Fibroblast of peridontal ligament (primary cell): ENCODE results near the gene MZT2A.
"Not testable (repeated sequence)": the region's sequence is repeated elsewhere in the genome, so short reads cannot be mapped to it uniquely, and the experiment has no call there.

Experiments used
- DNase-seq: peaks from one replicate; pipeline ENCODE4 v3.0.0-alpha.2; 2010; ENCODE audit errors: extremely low read depth

The MZT2A gene

GRCh38 chr2:131520526-131520925, 28.3 kb upstream of the MZT2A start:
- DNase-seq: no peak

- DNase-seq: not testable (repeated sequence)
These were observed 27.8 kb upstream of the MZT2A start for GRCh38 chr2:131519871-131520470.

- DNase-seq: no peak
These were observed 27.3 kb upstream of the MZT2A start for GRCh38 chr2:131519466-131519865.

GRCh38 chr2:131518531-131518930, 26.3 kb upstream of the MZT2A start:
- DNase-seq: not testable (repeated sequence)

DNA sequence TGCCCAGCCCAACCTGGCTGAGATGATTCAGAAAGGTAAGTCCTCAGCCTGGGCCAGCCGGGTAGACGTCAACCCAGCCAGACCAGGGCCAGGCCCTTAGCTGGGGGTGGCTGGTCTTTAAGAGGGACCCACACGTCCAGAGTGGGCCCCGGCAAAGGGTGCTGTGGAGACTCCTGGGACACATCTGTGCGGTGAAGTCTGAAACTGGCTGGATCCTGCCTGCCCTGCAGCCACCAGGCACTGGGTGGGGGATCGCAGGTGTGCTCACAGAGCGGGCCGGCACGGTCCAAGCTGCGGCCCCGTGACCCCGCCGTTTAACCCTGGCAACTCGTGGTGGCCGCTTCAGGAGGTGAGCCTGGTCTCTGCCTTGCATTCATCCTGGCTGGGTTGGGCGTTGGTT, 25.7 kb upstream of the MZT2A start:
- not testable (repeated sequence) for DNase-seq

DNA sequence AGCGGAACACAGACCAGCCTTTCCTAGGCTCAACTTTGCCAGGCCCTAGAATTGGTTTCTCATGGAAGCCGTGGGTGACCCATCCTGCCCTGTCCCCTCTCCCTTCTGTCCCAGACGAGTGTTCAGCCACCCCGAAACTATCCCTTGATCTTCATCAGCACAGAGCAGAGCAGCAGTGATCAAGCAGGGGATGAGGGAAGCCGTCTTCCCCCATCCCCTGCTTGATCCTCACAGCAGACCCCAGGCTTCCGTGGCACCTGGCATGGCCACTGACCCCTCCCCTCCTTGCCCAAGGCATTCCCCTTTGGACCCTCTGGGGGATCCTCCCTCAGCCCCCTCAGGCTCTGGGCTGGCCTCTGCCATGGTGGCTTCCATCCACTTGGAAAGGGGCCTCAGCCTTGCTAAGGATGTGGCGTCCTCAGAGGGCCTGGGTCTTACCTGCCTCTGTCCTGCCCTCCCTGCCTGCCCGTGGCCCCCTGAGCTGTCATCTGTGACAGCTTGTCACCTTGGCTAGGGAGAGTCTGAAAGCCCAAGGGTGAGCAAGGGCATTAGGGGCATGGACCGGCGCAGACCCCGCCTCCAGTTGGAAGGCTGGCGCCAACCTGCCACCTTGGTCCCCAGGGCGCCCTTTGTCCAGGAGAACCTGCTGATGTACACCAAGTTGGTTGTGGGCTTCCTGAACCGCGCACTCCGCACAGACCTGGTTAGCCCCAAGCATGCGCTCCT, 25.1 kb upstream of the MZT2A start:
- DNase-seq: no peak

DNA sequence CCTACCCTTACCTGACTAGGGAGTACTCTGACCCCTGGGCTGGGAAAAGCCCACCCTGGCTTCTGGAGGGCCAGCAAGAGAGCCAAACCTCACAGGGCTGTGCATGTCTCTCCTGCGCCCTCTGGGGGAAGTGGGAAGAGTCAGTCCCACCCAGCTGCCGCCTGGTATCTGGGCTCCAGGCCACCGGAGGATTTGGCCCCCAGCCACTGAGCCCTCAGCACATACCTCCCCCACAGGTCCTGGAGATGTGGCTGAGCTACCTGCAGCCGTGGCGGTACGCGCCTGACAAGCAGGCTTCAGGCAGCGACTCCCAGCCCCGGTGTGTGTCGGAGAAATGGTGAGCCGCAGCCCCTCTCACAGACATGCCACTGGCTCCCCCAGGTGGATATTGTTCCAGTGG, 24.4 kb upstream of the MZT2A start:
- DNase-seq: not testable (repeated sequence)

DNA sequence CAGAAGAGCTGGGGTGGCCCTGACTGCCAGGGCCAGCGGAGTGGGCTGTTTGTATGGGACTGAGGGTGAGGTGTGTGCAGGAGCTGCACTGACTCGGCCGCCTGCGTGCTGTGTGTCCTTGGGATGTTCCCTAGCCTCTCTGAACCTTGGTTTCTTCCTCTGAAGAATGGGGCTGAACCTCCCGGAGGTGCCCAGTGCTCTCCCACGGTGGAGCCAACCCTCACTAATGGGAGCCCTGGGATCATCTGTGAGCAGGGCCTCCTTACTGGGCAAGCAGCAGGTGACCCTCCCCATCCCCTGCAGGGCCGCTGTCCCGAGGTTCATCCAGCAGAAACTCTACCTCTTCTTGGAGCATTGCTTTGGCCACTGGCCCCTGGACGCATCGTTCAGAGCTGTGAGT, 23.8 kb upstream of the MZT2A start:
- no peak for DNase-seq

GRCh38 chr2:131515235-131515634, 23.0 kb upstream of the MZT2A start:
- DNase-seq: not testable (repeated sequence)

DNA sequence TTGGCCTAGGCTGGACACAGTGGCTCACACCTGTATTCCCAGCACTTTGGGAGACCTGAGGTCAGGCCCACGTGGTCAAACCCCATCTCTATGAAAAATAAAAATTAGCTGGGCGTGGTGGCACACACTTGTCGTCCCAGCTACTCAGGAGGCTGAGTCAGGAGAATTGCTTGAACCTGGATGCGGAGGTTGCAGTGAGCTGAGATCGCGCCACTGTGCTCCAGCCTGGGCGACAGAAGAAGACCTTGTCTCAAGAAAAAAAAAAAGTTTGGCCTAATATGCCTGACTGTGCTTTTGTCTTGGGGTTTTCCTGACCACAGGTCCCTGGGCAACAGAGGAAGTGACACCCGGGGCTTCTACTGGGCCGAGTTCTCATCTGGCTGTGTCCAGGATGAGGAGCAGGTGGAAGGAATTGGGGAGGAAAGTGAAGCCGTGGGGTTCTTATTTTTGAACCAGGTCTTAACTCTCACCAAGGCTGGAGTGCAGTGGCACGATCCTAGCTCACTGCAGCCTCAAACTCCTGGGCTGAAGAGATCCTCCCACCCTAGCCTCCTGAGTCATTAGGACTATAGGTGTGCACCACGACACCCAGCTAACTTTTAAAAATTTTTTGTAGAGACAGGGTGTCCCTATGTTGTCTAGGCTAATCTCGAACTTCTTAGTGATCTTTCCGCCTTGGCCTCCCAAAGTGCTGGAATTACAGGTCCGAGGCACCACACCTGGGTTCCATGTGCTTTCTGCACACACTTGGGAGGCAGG, 22.4 kb upstream of the MZT2A start:
- not testable (repeated sequence) for DNase-seq

DNA sequence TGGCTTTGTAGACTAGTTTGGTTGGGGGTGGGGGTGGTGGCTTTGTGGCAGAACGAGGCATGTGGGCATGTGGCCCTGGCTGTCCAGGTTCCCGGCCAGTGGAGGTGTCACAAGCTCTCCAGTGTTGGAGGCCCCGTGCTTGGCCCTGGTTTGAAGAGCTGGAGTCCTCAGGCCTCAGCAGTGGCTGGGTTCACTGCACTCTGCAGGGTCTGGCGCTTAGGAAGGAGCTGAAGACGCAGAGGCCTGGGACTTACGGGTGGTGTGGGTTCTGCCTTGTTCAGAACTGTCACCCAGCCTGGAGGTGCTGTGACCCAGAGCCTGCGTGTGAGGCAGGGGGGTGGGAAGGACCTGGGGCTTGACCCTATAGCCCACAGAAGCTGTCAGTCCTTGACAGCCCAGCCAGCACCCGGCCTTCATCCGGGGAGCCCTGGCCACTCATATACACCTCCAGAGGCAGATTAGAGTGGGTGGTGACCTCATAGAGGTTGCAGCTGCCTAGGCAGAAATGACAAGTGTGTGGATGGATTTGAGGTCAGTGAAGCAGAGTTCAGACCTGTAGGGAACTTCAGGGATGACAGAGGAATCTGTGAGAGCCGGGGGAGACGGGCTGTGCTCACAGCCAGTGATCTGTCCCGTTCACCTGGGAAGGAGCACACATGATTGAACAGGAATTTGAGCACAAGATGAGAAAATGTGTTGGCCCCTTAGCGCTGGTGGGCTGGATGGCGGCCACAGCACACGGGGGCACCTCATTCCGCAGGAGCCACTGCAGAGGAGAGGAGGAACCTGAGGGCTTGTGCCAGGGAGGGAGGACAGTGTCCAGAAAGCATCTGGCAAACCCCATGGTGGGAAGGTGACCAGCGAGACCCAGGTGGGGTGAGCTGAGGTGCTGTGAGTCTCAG, 20.0 kb upstream of the MZT2A start:
- not testable (repeated sequence) for DNase-seq

DNA sequence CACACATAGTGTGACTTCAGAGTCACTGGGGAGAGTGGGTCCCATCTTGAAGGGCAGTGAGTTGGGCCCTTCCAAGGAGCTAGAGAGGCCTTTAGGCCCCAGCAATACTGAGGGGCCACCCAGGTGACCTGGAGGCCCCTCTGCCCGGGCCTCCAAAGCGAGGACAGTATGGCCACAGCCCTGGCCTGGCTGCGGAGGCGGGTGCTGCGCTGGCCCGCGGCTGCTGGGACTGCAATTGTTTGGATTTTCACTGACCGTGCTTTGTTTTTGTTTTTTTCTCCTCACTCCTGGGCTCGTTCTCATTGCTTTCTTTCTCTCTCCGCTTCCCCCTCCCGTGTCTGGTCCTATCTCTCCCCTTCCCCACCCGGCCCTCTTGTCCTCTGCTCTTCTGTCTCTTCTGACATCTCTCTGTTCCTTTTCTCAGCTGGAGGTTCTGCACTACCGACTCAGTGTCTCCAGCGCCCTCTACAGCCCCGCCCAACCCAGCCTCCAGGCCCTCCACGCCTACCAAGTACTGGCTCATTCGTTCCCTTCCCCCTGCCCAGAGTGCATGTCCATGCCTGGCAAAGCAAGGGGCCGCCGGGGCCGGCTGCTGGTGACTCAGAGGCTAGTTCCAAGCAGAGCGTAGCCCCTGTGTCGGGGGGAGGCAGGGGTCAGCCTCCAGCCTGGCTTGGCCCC, 19.2 kb upstream of the MZT2A start:
- not testable (repeated sequence) for DNase-seq

DNA sequence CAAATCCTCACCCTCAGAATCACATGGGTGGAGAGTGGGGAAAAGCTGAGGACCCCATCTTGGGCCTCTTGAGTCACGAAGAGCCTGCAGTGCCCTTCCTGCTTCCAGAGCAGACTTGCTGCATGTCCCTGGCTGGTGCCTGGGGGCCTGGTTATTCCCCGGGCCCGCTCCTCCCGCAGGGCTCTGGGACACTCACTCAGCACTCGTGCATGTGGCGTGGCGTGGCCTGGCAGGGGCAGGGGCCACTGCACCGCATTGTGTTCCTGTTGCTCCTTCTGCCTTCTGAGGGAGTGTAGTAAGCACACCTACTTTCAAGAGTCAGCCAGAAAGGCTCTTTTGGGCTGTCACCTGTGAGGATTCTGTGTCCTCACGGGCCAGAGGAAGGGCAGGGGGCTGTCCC, 17.4 kb upstream of the MZT2A start:
- no peak for DNase-seq

DNA sequence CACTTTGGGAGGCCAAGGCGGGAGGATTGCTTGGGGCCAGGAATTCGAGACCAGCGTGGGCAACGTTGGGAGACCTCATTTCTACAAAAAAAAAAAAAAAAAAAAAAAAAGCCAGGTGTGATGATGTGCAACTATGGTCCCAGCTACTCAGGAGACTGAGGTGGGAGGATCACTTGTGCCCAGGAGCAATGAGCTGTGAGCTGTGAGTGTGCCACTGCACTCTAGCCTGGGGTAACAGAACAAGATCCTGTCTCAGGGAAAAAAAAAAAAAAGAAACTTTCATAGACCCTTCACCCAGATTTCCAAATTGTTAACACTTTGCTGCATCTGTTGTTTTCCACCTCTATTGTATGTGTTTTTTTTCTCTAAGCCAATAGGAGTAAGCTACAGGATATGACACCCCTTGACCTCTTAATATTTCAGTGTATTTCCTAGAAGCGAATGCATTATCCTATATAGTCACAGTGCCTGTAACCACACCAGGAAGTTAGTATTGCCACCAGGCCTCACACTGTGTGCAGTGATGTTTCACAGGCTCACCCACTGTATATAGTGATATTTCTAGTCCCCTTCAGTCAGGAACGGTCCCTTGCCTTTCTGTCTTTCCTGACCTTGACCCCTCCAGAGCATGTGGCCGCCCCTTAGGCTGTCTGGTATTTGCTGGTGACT, 12.0 kb upstream of the MZT2A start:
- not testable (repeated sequence) for DNase-seq

DNA sequence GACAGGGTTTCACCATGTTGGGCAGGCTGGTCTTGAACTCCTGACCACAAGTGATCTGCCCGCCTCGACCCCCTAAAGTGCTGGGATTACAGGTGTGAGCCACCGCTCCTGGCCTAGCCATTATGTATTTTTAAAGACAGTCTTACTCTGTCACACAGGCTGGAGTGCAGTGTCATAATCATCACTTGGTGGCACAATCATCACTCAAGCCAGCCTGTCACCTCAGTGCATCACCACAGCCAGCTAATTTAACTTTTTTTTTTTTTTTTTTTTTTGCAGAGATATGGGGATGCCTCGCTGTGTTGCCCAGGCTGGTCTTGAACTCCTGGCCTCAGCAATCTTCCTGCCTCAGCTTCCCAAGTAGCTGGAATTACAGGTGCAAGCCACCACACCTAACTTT, 11.4 kb upstream of the MZT2A start:
- DNase-seq: not testable (repeated sequence)

DNA sequence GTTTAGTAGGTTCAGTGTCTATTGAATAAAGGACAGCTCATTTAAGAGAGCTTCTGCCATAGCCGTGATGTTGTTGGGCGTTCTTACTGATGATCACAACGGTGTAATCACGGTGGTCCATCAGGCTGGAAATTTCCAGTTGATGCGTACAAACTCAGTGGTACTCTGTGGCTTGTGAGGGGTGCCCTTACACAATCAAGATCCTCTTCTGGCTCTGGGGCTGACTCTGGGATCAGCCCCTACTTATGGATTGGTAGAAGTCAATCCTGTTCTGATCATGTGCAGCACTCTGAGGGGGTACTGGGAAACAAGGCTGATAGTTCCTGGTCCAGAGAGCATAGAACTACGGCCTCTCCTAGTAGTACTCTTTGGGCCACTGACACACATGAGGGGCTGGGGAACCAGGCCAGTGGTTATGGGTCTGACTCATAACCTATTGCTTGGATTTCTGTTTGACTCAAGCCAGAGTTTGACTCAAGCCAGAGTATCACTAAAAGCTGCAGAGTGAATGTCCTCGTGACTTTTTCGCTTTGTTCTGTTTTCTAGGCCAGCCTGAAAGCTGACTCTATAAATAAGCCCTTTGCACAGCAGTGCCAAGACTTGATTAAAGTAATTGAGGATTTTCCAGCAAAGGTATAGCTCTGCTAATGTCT, 6.2 kb upstream of the MZT2A start:
- peak; percentile 80 for DNase-seq

DNA sequence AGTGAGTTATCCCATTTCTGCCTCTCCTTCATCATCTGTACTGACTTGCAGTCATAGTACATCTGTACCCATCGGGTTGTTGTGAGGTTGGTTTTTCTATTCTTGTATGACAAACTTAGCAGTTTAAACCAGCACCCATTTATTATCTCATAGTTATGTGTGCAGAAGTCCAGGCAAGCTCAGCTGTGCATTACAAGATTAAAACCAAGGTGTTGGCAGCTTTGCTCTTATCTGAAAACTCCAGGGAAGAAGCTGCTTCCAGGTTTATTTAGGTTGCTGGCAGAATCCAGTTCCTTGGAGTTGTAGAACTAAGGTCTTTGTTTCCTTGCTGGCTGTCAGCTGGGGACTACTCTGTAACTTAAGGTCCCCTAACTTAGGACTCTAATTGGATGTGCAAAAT, 3.3 kb upstream of the MZT2A start:
- DNase-seq: not testable (repeated sequence)

GRCh38 chr2:131493199-131493968, 1.2 kb upstream of the MZT2A start:
- peak; percentile 4 for DNase-seq
